Smooth muscle cell (in vitro differentiated cells): Measurements from ENCODE around the gene CST5. TPM values are rescaled to one million over a fixed set of nuclear protein-coding genes. Genes with fewer than 3 reads are reported as not detected.

Source experiments
- DNase-seq: peaks from one replicate; lab custom pipeline; 2025; ENCODE audit not compliant: unreplicated experiment; lab: John Stamatoyannopoulos, UW
- H2AFZ ChIP-seq: fragments of 200-600 bp; sonication (generic); 2 replicates; pipeline ENCODE4 v1.6.0; 2016; ENCODE audit warnings: antibody characterized with exemption, low read depth, mild to moderate bottlenecking
- H3F3A ChIP-seq: fragments of 200-600 bp; sonication (generic); 2 replicates; pipeline ENCODE4 v1.6.0; 2017; ENCODE audit warnings: antibody characterized with exemption, low read depth
- H3K27ac ChIP-seq: fragments of 200-600 bp; sonication (generic); 2 replicates; pipeline ENCODE4 v1.5.1; 2016; ENCODE audit warnings: low read depth, mild to moderate bottlenecking
- H3K27me3 ChIP-seq: fragments of 200-600 bp; sonication (generic); 2 replicates; pipeline ENCODE4 v1.6.1; 2016; ENCODE audit warnings: low read depth, mild to moderate bottlenecking
- H3K36me3 ChIP-seq: fragments of 200-600 bp; sonication (generic); 2 replicates; pipeline ENCODE4 v1.5.1; 2016; ENCODE audit warnings: low read depth
- H3K4me1 ChIP-seq: fragments of 200-600 bp; sonication (generic); 2 replicates; pipeline ENCODE4 v1.5.1; 2016; ENCODE audit warnings: low read depth
- H3K4me2 ChIP-seq: fragments of 200-600 bp; sonication (generic); 2 replicates; pipeline ENCODE4 v1.6.0; 2016; ENCODE audit warnings: mild to moderate bottlenecking
- H3K4me3 ChIP-seq: fragments of 200-600 bp; sonication (generic); 2 replicates; pipeline ENCODE4 v1.5.1; 2016; ENCODE audit warnings: mild to moderate bottlenecking
- H3K79me2 ChIP-seq: fragments of 200-600 bp; sonication (generic); 2 replicates; pipeline ENCODE4 v1.6.0; 2016; ENCODE audit warnings: low read depth, mild to moderate bottlenecking
- H3K9ac ChIP-seq: fragments of 200-600 bp; sonication (generic); 2 replicates; pipeline ENCODE4 v1.6.0; 2016; ENCODE audit warnings: low read depth
- H3K9me3 ChIP-seq: fragments of 200-600 bp; sonication (generic); replicated peaks from 2 replicates; pipeline ENCODE4 v1.5.1; 2016; ENCODE audit warnings: low read depth
- H4K20me1 ChIP-seq: fragments of 200-600 bp; sonication (generic); 2 replicates; pipeline ENCODE4 v1.6.0; 2016; ENCODE audit warnings: low read depth
- CTCF ChIP-seq: fragments of 200-600 bp; sonication (generic); IDR thresholded peaks from 2 replicates; pipeline ENCODE4 v1.5.1; 2017; ENCODE audit warnings: borderline replicate concordance, mild to moderate bottlenecking, antibody characterized with exemption; ENCODE audit not compliant: insufficient read depth, poor library complexity, severe bottlenecking
- whole genome bisulfite sequencing: methylation state at CpG from one replicate; pipeline ENCODE4 v1.1.7; 2016; ENCODE audit warnings: low lambda C conversion rate; 5-methylcytosine and 5-hydroxymethylcytosine counted together
- polyA plus RNA-seq: library from polyadenylated mRNA; unstranded; fragments of >200 nt; fragmentation: Nextera tagmentation; extraction: Ambion mirVana; gene quantifications from 2 replicates; pipeline ENCODE4 v1.2.1, GENCODE V29; 2016
- total RNA-seq: library from RNA; depleted of rRNA; stranded (reverse); fragments of >200 nt; gene quantifications from 2 replicates; pipeline ENCODE4 v1.2.3, GENCODE V29; 2014

Gene CST5
- total and polyA plus RNA-seq, 2 experiments from 2014 or later, result not detected

DNA sequence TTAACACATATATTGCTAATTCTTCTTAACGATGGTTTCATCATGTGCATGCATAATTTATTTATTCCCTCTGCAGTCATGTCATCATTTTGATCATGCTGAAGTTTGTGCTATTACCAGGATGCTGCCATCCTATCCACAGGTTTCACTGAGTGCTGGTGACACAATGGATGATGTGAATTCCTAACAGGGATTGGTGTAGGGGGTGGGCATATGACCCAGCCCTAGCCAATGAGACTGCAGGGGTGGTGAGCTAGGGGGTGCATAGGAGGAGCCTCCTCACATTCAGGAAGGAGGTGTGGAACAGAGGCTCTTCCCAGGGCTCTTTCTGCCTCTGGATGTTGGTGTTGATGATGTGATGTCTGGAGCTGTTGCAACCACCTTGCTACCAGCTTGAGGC lies 7.5 kb downstream of the CST5 start:
- Histone ChIP-seq H3F3A (peaks cover 4% of the 10 kb centered on the region), H4K20me1 (no peaks in the 10 kb centered on the region), H3K4me2 (no peak overlapping the region), H3K9ac (no peak overlapping the region), H3K4me1 (no peaks in the 10 kb centered on the region), H2AFZ (no peak overlapping the region), H3K36me3 (no peaks in the 10 kb centered on the region), H3K9me3 (no peaks in the 10 kb centered on the region), H3K4me3 (no peak overlapping the region), H3K79me2 (no peaks in the 10 kb centered on the region), H3K27me3 (peaks cover 13% of the 10 kb centered on the region), H3K27ac (no peak overlapping the region)
- no peak for TF ChIP-seq CTCF
- 98% methylated on average over 1 of the region's 1 CpG for WGBS
- DNase-seq, result no peak

- Histone ChIP-seq H4K20me1 (no peaks in the 10 kb centered on the region), H3K9me3 (no peaks in the 10 kb centered on the region), H3K27me3 (peaks cover 15% of the 10 kb centered on the region), H3K79me2 (no peaks in the 10 kb centered on the region), H3K27ac (no peak overlapping the region), H3F3A (peaks cover 4% of the 10 kb centered on the region), H3K9ac (no peak overlapping the region), H2AFZ (no peak overlapping the region), H3K4me3 (no peak overlapping the region), H3K4me1 (no peaks in the 10 kb centered on the region), H3K36me3 (no peaks in the 10 kb centered on the region), H3K4me2 (no peak overlapping the region)
- no peak for DNase-seq
- TF ChIP-seq CTCF, result no peak
- 51% methylated on average over 4 of the region's 4 CpGs for WGBS
Measured at GRCh38 chr20:23870461-23870860, 9.1 kb downstream of the CST5 start.

- Histone ChIP-seq H3K4me3 (no peak overlapping the region), H3K4me2 (no peak overlapping the region), H3F3A (peaks cover 4% of the 10 kb centered on the region), H3K27ac (no peak overlapping the region), H2AFZ (no peak overlapping the region), H3K36me3 (no peaks in the 10 kb centered on the region), H3K79me2 (no peaks in the 10 kb centered on the region), H3K9ac (no peak overlapping the region), H3K27me3 (peaks cover 15% of the 10 kb centered on the region), H3K4me1 (no peaks in the 10 kb centered on the region), H3K9me3 (no peaks in the 10 kb centered on the region), H4K20me1 (no peaks in the 10 kb centered on the region)
- WGBS, result 86% methylated on average over 2 of the region's 2 CpGs
- DNase-seq, result no peak
- TF ChIP-seq CTCF, result no peak
Measured at GRCh38 chr20:23869520-23869919, 10.0 kb downstream of the CST5 start.

DNA sequence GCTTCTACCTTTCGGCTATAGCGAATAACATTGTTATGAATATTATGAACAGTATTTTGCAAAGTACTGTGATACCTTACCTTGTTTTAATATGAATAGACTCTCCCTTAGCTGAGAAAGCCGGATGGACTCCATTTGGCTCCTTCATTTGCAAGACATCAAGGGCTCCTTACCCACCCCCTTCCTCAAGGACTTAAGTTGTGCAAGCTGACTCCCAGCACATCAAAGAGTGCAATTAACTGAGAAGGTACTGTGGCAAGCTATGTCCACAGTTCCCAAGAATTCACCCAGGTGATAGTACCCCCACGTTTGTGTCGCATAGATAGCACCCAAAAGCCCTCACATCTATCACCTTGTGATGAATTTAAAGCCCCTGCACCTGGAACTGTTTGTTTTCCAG lies 11.2 kb downstream of the CST5 start:
- peaks cover 15% of the 10 kb centered on the region for H3K27me3 ChIP-seq
- no peak overlapping the region for H3K9ac ChIP-seq
- H3K4me1 ChIP-seq, result no peaks in the 10 kb centered on the region
- H3K4me3 ChIP-seq, result no peak overlapping the region
- H3F3A ChIP-seq, result peaks cover 4% of the 10 kb centered on the region
- H3K9me3 ChIP-seq, result no peaks in the 10 kb centered on the region
- no peaks in the 10 kb centered on the region for H3K36me3 ChIP-seq
- no peak for DNase-seq
- no peak overlapping the region for H3K27ac ChIP-seq
- no peak overlapping the region for H3K4me2 ChIP-seq
- no peak for TF ChIP-seq CTCF
- no peaks in the 10 kb centered on the region for H4K20me1 ChIP-seq
- H2AFZ ChIP-seq, result no peak overlapping the region
- 30% methylated on average over 5 of the region's 5 CpGs for WGBS
- H3K79me2 ChIP-seq, result no peaks in the 10 kb centered on the region
